Skin epidermis (tissue), 12 donors: ENCODE measurements around the gene CELF4.

Experiments used
- H3K27ac ChIP-seq, 21 experiments: fragments of 200-600 bp; sonication (generic) in 11 of 21; one replicate each; pipeline ENCODE4 v1.5.0; 2020; ENCODE audit warnings: mild to moderate bottlenecking in 3 of 21, inconsistent platforms in 2 of 21, moderate library complexity in 2 of 21
- H3K4me3 ChIP-seq, 7 experiments: fragments of 200-600 bp; sonication (generic) in 2 of 7; one replicate each; pipeline ENCODE4 v1.5.0; 2020; ENCODE audit warnings: inconsistent platforms in 2 of 7, mild to moderate bottlenecking in 2 of 7, moderate library complexity in 1 of 7

CELF4 gene

DNA sequence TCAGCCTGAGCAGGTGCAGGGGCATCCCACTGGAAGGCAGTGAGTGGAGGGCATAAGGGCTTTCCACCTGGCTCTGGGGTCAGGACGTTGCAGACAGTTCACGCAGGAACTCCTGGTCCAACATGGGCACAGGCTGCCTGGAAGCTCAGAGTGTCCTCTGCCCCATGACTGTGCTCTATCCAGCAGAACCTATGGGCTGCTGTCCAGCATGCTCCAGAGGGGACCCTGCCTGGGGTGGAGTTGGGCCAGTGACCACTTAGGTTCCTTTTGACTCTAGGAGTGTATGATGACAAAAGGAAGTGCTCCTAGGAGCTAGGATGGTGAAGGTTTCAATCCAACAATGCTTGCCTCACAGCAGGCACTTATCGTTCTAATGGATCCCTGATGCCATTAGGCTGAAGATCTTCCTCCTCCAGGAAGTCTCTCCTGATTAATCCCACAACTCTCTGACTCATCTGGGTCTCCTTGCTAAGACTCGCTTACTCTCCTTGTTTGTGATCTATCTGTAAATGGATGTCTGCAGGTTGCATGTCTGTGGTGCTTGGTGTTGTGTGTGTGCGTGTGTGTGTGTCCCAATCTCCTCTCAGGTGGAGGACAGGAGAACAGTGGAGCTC is 224.0 kb downstream of the CELF4 start:
- Histone ChIP-seq H3K27ac (no peak overlapping the region), H3K4me3 (no peak overlapping the region)

DNA sequence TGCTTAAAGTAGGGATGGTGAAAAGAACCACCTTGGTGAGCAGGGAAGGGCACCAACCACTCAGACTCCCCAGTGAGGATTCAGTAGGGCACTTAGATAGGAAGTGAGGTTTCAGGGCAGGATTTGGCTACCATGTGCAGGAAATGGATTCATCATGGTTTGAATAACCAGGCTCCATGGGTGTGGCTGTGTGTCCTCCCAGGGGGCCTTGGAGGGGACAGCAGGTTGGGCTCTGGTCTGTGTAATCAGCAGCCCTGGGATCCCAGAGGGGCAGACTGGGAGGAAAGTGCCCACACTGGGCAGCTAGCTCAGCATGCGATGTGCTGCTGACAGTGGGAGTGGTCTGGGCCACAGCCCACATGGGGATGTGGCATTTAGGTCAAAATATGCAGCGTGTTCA is 224.6 kb downstream of the CELF4 start:
- H3K27ac ChIP-seq, result no peak overlapping the region
- H3K4me3 ChIP-seq, result no peak overlapping the region

DNA sequence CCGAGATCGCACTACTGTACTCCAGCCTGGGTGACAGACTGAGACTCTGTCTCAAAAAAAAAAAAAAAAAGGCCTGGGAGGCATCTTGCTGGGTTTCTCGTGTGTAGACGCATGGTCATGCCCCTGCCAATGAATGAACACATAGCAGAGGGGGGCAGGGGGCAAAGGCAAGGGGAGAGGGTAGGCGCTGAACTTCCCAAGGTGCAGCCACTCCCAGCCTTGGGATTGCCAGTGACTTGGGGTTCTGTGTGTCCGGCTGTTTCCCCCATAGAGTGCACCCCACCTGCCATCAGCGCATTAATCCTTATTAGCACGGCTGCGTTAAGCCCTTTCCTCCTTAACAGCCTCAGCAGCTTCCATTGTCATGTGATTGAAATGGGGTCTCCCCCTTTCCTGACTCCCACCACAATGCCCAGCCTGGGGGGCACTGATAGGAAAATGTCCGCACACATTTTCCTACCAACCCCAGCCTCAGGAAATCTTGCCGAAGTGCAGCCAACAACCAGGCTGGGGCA is 225.8 kb downstream of the CELF4 start:
- Histone ChIP-seq H3K4me3 (no peak overlapping the region), H3K27ac (no peak overlapping the region)

DNA sequence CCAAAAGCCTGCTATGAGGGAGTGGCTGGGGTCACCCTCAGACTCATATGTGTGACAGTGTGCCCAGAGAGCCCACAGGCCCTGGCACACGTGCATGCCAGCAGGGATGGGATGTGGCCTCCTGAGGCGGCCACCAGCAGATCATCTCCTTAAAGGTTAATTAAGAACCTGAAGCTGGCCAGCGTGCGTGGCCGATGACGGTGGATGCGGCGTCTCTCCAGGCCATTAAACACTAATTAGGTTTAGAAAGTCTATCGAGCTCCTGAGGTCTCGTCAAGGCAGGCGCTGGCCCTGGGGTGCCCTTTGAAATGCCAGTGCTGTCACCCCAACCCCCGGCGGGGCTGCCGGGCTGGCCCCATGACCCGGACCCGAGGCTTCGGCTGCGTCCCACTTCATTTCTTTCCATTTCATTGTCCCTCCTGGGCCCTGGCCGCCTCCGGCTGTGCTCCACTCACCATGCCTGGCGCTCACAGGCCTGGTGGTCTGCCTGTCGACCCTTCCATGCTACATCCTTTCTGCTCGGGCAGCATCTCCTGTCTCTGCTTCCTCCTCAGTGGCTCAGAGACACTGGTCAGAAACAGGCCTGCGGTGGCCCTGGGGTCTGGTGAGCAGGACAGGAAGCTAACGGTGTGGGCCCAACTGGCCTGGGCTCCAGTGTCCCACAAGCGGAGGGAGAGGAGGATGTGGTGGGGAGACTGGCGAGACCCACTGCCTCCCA is 228.9 kb downstream of the CELF4 start:
- Histone ChIP-seq H3K27ac (no peak overlapping the region), H3K4me3 (no peak overlapping the region)

DNA sequence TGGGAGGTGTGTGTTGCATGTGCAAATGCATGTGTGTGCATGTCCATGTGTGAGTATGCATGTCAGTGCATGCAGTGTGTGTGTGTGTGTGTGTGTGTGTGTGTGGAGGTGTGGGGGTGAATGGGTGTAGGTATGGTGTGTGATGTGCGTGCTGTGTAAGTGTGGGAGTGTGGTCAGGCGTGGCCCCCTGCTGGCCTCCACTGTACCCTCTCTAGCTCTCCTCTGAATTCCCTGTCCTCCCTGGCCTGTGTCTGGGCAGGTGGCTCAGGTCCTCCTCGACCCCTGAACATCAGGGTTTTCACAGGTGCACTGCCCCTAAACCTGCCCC is 230.2 kb downstream of the CELF4 start:
- Histone ChIP-seq H3K27ac (no peak overlapping the region), H3K4me3 (no peak overlapping the region)

DNA sequence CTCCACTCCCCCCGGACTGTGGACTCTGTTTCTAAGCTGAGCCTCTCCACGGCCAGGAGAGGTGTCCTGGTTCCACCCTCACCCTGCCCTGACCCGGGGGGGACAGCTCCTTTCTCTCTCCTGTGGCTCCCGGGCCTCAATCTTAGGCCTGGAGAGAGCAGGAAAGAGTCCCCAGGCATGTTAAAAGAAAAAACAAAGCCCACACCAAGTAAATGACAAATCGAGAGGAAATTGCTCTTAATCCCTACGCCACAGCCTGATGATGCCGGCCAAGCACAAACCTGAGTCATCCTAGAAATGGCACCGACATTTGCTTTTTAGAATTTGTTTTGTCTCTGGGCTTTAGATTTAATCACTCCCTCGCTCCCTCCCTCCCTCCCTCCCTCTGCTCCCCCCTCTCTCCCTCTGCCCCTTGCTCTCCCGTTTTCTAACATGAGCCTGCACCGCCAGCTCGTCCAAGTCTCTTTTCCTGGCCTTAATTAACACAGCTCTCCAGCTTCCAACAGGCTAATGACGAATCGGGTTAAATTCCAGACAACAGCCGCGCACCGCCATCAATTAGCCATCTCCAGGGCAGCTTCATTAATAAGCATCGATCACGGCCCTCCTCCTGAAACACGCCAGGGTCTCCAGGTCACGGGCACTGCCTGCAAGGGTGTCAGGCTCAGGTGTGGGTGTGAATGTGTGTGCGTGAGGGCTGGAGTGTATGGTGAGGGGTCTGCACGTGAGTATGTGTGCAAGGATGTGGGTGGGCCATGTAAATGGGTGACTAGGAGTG is 230.8 kb downstream of the CELF4 start:
- Histone ChIP-seq H3K4me3 (no peak overlapping the region), H3K27ac (peak overlapping the region in 5 of 21 experiments; percentile 17 to 55 (median 51))

DNA sequence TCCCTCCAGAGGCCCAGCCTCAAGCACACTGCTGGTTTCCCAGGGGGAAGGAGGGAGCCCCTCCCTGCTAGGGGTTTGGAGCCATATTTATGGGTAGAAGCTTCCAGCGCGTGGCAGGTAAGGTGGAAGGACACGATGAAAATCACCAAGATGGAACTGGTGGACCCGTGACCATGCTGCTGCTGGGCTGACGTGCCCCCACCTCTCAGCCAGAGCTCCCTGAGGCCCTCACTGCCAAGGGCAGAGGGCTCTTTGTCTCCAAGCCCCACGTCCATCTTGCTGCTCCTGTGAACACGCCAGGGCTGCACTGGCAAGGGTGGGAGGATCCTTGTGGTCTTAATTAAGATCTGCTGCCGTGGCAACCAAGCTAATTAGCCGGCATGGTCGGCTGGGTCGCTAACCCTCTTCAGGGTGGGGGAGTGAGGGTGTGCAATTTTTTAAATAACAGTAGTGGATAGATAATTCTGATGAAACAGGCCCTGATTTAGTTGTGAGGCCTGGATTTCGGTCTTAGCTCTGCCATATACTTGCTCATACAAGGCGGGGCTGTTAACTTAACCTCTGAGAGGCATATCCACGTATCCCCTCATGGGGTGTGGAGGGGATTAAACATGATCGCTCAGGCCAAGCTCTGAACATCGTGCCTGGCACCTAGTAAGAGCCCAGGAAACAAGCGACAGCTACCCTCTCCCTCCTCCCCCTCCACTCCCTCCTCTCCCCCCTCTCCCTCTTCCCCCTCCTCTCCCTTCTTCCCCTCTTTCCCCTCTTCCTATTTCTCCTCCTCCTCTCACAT is 232.8 kb downstream of the CELF4 start:
- Histone ChIP-seq H3K27ac (no peak overlapping the region), H3K4me3 (no peak overlapping the region)

DNA sequence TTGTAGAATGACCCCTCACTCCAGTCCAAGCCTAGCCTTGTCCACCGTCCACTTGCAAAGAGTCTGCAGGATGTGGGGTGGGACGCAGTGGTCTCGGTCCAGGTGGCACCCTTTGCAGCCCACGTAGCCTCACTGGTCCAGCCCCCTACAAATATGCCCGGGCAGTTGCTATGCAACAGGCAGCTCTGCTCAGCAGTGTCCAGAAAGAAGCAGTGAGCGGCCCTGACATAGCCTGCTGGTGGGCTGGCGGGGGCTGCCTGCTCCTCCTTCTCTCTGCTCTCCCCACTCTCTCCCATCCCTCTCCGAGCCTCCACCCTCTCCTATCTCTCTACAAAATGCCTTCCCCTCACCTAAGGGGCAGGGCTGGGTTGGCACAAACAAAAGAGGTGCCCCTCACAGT is 233.4 kb downstream of the CELF4 start:
- Histone ChIP-seq H3K27ac (no peak overlapping the region), H3K4me3 (no peak overlapping the region)

DNA sequence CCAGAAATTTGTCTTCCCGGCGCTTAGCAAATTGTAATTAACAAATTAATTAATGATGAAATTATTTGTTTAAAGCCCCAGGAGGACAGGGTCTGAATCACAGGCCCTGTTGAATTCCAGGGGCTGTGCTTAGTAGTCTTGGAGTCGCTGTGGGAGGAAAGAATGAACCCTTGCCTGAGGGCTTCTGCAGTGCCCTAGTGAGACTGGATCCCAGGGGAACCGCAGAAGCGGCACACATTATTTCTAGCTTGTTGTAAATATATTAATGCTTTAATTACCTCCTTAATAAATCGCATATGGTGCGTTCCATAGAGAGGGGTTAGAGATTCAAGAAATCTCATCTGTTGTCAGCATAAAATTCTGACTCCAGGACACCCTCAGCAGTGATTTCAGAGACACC is 235.4 kb downstream of the CELF4 start:
- Histone ChIP-seq H3K27ac (no peak overlapping the region), H3K4me3 (no peak overlapping the region)

DNA sequence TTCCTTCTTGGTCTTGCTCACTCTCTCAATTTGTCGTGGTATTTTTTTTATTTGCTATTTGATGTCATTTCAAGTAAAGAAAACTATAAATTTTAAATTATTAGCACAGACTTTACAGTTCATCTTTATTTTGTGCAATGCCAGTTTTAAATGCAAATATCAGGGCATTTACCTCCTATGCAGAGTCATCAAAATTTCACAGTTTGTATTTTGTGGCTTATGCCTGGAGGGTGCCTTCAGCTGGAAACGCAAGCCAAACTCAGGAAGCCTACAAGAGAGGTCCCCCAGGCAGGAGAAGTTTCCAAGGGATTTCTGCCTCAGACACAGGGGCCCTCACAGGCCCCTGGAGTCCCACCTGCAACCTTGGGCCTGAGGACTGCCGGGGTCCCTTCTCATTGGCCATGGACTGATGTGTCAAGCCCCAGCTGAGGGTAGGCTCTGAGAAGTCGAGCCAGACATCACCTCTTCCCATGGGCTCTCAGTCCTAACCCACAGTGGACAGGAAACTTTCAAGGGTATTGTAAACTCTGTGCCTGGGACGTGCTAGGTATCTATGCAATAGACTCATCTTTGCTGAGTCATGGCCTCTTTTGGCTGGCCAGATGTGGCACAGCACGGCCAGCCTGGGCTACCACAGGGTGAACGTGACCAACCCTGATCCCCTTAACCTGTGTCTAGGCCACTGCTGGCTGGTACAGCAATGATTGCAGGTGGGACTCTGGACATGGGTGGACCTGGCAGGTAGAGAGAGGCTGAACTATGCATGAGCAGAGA is 236.5 kb downstream of the CELF4 start:
- H3K4me3 ChIP-seq, result no peak overlapping the region
- no peak overlapping the region for H3K27ac ChIP-seq

DNA sequence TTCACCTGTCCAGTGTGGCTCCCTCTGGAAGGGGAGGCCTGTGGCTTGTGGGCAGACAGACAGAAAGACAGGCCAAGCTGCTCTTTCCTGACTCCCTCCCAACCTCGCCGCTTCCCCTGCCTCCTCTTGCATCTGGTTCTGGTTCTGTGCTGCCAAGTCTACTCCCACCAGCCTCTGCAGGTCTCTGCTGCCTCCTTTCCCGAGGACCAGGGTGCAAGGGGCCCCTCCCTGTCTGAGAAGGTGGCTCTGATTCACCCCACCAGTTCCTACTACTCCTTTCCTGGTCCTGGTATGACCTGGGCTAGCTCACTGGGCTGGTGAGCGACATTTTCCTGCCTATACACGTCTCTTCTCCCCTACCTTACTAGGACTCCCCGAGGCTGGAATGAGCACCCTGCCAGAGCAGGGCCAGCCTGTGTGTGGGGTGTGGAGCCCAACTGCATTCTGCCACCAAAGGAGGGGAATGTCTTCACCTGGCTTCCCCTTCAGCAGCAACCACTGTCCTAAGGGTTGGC is 238.5 kb downstream of the CELF4 start:
- Histone ChIP-seq H3K27ac (no peak overlapping the region), H3K4me3 (no peak overlapping the region)

DNA sequence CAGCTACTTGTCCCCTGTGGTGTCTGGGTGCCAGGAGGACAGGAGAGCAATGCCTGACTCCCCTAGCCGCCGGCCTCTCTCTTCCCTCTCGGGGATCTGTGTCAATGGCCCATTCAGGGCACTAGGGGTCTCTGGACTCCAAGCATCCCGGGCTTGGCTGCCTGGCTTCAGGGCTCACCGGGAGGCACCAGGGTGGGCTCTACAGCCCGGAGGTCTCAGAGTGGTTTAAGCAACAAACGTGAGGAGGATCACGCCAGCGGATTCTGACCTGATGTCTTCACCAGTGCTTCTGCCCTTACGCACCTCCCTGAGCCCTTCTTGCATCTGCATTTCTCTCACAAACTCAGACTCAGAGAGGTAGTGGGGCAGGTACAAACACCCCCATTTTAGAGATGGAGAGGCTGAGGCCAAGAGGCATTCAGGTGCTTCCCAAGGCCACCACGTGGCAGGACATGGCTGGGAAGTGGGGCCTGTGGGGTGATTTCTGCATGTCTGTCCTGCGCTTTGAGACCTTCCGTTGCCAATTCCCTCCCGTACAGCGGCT is 243.0 kb downstream of the CELF4 start:
- Histone ChIP-seq H3K4me3 (no peak overlapping the region), H3K27ac (no peak overlapping the region)

DNA sequence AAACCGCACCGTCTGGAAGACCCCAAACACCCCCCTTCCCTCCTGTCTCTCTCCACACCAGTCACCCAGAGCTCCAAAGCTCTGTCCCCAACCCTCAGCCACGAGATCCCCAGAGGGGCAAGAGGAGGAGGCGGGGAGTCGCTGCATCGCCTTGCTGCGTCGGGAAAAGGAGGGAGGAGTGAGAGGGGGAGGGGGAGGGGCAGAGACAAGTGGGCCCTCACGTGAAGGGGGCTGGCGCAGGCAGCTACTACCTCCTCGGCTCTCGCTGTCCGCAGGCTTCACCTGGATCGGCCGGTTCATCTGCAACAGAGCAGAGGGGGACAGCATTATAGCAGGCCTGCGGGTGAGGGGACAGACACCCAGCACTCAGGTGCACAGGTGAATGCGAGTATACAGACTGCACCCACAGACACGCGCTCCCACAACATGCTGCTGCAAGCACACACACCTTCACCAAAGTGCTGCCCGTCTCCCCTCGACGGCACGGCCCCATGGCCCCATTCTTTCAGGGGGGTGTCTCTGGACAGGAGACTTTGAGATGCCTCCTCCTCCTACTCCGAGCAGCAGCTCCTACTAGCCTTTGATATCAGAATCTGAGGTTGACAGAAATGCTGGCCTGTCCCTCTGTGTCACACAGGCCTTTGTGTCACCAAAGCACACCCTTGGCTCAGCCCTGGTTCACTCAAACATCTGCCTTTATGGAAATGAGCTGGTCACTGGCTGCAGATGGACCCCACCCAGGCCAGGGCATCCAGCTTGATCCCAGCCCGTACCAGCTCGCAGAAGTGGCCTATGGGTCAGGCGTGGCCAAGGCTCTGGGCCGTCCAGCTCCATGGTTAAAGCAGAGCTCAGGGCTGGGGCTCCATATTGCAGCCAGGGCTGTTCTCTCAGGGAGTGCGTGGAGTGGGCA is 243.8 kb downstream of the CELF4 start:
- H3K4me3 ChIP-seq, result no peak overlapping the region

DNA sequence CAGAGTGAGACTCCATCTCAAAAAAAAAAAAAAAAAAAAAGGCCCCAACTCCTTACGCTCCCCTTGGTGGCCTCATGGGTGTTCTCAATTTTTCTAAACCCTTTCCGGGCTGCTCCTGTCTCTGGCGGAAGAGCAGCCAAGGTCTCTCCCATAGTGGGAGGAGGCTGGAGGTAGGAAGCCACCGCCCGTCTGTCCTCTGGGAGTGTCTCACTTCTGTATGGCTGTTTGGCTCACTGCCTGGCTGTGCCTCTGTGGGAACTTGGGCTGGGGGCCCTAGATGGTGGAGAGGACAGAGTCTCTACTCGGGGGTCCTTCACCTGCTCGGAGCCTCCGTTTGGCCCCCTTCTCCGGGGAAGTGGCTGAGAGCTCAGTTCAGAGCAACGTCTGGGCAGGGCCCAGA is 245.3 kb downstream of the CELF4 start:
- Histone ChIP-seq H3K27ac (no peak overlapping the region), H3K4me3 (no peak overlapping the region)

More for the DNA sequence above, 243.8 kb downstream of the CELF4 start:
- no peak overlapping the region for H3K27ac ChIP-seq

DNA sequence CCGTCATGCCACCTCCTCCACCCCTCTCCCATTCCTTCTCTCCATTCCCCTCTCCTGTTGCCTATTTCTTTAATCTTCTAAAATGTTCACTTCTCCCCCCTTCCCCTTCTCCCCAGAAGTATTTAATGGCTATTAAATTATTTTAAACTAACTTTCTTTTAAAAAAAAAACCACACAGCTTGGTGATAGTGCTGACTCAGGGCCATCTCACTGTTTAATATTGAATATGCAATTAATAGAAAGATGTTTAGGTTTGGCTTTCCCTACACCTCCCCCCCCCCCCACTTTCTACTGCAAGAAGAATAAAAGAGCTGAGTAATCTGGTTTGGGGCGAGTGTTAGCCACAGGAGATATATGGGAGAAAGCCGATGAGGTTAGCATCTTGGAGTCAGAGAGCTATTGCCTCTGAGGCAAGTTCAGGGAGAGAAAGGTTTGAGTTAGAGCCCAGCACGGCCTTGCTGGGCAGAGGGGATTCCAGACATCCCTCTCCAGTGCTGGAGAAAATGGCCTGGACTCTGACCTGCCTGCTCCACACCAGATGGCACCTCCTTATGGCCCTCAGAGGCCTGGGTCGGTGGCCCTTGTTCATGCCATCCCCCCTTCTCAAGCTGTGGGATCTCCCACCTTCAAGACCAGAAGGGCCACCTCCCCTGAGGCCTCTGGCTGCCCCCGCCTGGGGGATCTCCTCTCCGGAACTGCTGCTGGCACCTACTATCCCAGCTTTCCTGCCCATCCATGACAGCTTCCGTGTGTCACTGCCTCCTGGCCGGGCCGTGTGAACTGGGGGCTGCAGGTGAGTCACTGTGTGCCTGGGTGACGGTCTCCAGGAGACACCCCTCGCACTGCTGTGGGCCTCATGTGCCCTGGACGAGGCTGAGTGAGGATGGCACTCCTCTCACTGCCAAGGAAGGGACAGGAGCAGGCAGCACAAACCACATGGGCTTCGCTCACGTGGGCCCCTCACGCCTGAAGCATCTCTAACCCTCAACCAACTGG is 246.9 kb downstream of the CELF4 start:
- H3K27ac ChIP-seq, result no peak overlapping the region
- H3K4me3 ChIP-seq, result no peak overlapping the region

DNA sequence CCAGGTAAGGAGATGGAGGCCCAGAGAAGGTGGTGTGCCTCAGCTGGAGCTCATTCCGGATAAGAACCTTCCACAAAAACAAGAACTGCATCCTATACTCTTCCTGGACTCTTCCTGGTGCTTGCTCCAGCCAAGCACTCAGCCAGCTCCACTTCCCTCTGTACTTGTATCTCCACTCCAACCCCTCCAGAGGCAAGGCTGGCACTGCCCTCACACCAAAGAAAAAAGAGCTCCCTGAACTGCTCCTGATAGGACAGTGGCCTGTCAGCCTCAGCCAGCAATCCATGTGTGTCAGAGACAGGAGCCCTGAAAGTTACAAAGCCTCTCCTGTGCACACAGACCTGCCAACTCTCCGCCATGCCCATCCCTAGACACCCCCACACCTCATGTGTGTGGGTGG is 248.1 kb downstream of the CELF4 start:
- Histone ChIP-seq H3K4me3 (no peak overlapping the region), H3K27ac (no peak overlapping the region)

DNA sequence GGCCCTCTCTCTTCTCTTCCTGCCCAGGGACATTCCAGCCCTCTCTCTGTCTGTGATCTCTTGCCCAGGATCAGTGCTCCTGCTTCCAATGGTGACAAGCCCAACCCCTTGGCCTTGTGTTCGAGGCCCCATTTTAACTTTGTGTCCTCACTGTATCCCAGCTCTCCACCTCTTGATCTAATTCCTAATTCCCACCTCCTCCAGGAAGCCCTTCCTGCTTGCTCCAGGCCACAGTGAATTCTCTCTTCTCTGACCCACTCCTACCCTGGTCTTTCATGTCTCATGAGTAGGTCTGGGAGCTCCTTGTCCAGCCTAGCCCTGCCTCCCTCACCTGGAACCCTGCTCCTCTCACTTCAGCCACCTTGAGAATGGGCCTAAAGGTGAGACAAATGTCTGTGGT is 249.1 kb downstream of the CELF4 start:
- no peak overlapping the region for H3K4me3 ChIP-seq
- no peak overlapping the region for H3K27ac ChIP-seq
